Esophagus squamous epithelium (tissue), 5 donors: ENCODE measurements around the gene PCLO. TPM values are rescaled to one million over a fixed set of nuclear protein-coding genes. Genes with fewer than 3 reads are reported as not detected.

Experiments
- DNase-seq: peaks from one replicate; lab custom pipeline; 2025; lab: John Stamatoyannopoulos, UW
- H3K27ac ChIP-seq, 4 donors: fragments of 200-600 bp; sonication (generic); one replicate each; pipeline ENCODE4 v1.5.1; 2016 to 2019; ENCODE audit warnings: mild to moderate bottlenecking in 1 of 4
- H3K27me3 ChIP-seq, 4 donors: fragments of 200-600 bp; sonication (generic); 1 replicate in 3 of 4; 2 replicates in 1 of 4; pipeline versions ENCODE4 v1.5.1 to v1.6.0; 2017 to 2021; ENCODE audit warnings: antibody characterized with exemption in 1 of 4
- H3K36me3 ChIP-seq, 3 donors: fragments of 200-600 bp; sonication (generic); one replicate each; pipeline ENCODE4 v1.5.1; 2016 to 2019
- H3K4me1 ChIP-seq, 3 donors: fragments of 200-600 bp; sonication (generic); one replicate each; pipeline ENCODE4 v1.5.1; 2017 to 2019
- H3K4me3 ChIP-seq, 4 donors: fragments of 200-600 bp; sonication (generic); 1 replicate in 3 of 4; 2 replicates in 1 of 4; pipeline ENCODE4 v1.5.1; 2016 to 2019; ENCODE audit warnings: mild to moderate bottlenecking in 2 of 4, moderate library complexity in 1 of 4
- H3K9me3 ChIP-seq, 3 donors: fragments of 200-600 bp; sonication (generic); one replicate each; pipeline ENCODE4 v1.5.1; 2016 to 2019
- POLR2A ChIP-seq, 4 donors: fragments of 450-650 bp; IDR thresholded peaks; one replicate each; pipeline ENCODE4 v1.6.1; 2017; ENCODE audit warnings: antibody characterized with exemption in 4 of 4, mild to moderate bottlenecking in 4 of 4, moderate library complexity in 3 of 4
- whole genome bisulfite sequencing, 2 donors: methylation state at CpG; one replicate each; pipeline ENCODE4 v1.1.5; 2018; 5-methylcytosine and 5-hydroxymethylcytosine counted together
- intact Hi-C: fragments of 100-400 bp; cut with DNase I; formaldehyde crosslinking; loops from one replicate; pipeline ENCODE4 v1.15.0; 2022
- total RNA-seq, 4 donors: library from RNA; depleted of rRNA; stranded (reverse); fragments of >200 nt; gene quantifications; one replicate each; pipeline ENCODE4 v1.1.0, GENCODE V29; 2016
- TF ChIP-seq, protein P1 (sequence below), 6 experiments: fragments of 450-650 bp in 4 of 6; fragments of 200-600 bp in 2 of 6; sonication (generic) in 2 of 6; IDR thresholded peaks; one replicate each; pipeline ENCODE4 v1.5.1; 2016 to 2019; ENCODE audit warnings: antibody characterized with exemption in 6 of 6, mild to moderate bottlenecking in 4 of 6, moderate library complexity in 4 of 6
- donor health status: DM: yes; HTN: yes; CAD: no.

Gene PCLO
- total RNA-seq, 4 donors from 2014 or later, result 3.3 to 17.8 (median 5.3) TPM

DNA sequence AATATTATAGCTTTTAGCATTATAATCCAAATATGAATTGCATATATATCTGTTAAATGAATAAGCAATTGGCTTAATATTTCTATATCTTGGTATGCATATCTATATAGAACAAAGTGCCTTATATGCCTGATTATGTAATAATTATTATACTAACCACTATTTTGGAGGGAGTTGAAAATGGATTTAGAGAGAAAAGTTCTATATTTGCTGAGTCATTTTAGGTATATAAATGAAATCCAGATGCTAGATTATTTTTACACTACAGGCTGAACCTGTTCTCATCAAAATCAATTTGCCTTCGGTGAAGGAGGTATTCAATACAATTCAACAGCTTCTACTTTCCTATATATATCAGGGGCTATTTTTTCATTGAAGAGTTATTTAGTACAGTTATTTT, 276.4 kb downstream of the PCLO start:
- H3K36me3 ChIP-seq, result no peaks in the 10 kb centered on the region
- TF ChIP-seq, protein P1, sequence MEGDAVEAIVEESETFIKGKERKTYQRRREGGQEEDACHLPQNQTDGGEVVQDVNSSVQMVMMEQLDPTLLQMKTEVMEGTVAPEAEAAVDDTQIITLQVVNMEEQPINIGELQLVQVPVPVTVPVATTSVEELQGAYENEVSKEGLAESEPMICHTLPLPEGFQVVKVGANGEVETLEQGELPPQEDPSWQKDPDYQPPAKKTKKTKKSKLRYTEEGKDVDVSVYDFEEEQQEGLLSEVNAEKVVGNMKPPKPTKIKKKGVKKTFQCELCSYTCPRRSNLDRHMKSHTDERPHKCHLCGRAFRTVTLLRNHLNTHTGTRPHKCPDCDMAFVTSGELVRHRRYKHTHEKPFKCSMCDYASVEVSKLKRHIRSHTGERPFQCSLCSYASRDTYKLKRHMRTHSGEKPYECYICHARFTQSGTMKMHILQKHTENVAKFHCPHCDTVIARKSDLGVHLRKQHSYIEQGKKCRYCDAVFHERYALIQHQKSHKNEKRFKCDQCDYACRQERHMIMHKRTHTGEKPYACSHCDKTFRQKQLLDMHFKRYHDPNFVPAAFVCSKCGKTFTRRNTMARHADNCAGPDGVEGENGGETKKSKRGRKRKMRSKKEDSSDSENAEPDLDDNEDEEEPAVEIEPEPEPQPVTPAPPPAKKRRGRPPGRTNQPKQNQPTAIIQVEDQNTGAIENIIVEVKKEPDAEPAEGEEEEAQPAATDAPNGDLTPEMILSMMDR (IDR thresholded peaks at IDR 0.05), result no peak
- no peak for TF ChIP-seq POLR2A (IDR thresholded peaks at IDR 0.05)
- H3K9me3 ChIP-seq, result no peaks in the 10 kb centered on the region
- no peaks in the 10 kb centered on the region for H3K27me3 ChIP-seq
- WGBS, 2 donors, result 0 to 3% methylated on average over 1 of the region's 1 CpG
- intact Hi-C loops, result no loop called here
- no peak overlapping the region for H3K4me3 ChIP-seq
- H3K27ac ChIP-seq, result no peak overlapping the region
- DNase-seq, result no peak
- H3K4me1 ChIP-seq, result no peaks in the 10 kb centered on the region

DNA sequence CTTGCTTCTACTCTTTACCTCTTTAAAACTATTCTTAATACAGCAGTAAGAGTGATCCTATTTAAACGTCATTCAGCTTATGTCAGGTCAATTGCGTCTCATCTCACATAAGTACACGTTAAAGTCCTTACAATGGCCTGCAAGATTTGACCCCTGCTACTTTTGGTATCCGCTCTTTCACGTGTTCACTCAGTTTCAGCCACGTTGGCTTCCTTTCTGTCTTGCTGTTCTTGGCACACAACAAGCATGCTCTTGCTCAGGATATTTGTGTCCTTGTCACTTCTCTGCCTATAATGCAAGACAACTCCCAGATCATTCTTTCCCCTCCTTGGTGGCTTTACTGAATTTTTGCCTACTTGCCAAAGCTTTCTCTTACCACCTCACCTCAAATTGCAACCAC, 296.8 kb downstream of the PCLO start:
- no peak overlapping the region for H3K27ac ChIP-seq
- no peak overlapping the region for H3K4me3 ChIP-seq
- no peak for DNase-seq
- intact Hi-C loops, result no loop called here
- 80 to 88% methylated on average over 6 of the region's 6 CpGs for whole genome bisulfite sequencing, 2 donors
- H3K9me3 ChIP-seq, result no peaks in the 10 kb centered on the region
- TF ChIP-seq, protein P1 (IDR thresholded peaks at IDR 0.05), result no peak
- no peak for TF ChIP-seq POLR2A (IDR thresholded peaks at IDR 0.05)
- H3K27me3 ChIP-seq, result no peaks in the 10 kb centered on the region
- H3K36me3 ChIP-seq, result no peaks in the 10 kb centered on the region
- H3K4me1 ChIP-seq, result no peaks in the 10 kb centered on the region

DNA sequence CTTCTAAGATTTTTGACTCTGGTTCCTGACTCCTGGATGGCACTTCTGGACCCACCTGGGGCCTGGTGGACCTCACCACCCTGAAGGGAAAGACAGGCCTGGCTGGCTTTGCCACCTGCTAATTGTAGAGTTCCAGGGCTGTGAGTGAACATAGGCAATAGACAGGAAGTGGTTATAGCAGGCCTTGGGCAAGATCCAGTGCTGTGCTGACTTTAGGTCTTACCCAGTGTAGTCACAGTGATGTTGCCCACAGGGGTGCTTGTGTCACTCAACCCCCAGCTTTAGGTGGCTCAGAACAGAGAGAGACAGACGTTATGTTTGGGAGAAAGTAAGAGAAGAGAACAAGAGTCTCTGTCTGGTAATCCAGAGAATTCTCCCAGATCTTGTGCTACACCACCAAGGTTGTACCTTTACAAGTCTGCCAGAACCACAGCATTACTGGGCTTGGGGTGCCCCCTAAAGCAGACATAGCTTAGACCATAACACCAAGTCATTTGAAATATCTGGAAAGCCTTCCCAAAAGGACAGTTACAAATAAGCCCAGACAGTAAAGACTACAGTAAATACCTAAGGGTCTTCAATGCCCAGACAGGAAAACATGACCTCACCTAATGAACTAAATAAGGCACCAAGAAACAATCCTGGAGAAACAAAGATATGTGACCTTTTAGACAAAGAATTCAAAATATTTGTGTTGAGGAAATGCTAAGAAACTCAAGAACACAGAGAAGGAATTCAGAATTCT, 303.4 kb downstream of the PCLO start:
- no peak for TF ChIP-seq POLR2A (IDR thresholded peaks at IDR 0.05)
- TF ChIP-seq, protein P1 (IDR thresholded peaks at IDR 0.05), result no peak
- intact Hi-C loops, result no loop called here
- H3K4me1 ChIP-seq, result no peaks in the 10 kb centered on the region
- no peak for DNase-seq
- H3K27ac ChIP-seq, result no peak overlapping the region
- no peaks in the 10 kb centered on the region for H3K36me3 ChIP-seq
- no peak overlapping the region for H3K4me3 ChIP-seq
- H3K27me3 ChIP-seq, result no peaks in the 10 kb centered on the region
- 78 to 83% methylated on average over 1 of the region's 1 CpG for WGBS, 2 donors
- no peaks in the 10 kb centered on the region for H3K9me3 ChIP-seq

DNA sequence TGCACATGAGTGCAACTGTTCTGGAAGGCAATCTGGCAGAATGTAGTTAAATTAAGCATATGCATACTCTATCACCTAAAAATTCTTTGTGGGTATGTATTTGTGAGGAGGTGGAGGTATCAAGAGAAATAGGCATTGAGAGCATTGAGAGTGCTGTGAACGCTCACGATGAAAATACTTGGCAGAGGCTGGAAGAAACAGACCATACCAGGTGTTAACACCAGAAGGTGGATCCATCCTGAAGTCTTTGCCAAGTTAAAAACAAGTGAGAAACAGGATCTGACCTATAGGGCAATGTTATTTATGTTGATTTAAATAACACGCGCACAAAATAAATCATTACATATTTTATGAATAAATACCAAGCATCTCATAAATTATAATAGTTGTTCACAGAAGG, 311.6 kb downstream of the PCLO start:
- no peaks in the 10 kb centered on the region for H3K9me3 ChIP-seq
- H3K27ac ChIP-seq, result no peak overlapping the region
- no peak overlapping the region for H3K4me3 ChIP-seq
- no peaks in the 10 kb centered on the region for H3K27me3 ChIP-seq
- no peak for TF ChIP-seq POLR2A (IDR thresholded peaks at IDR 0.05)
- TF ChIP-seq, protein P1 (IDR thresholded peaks at IDR 0.05), result no peak
- 87 to 90% methylated on average over 4 of the region's 4 CpGs for WGBS, 2 donors
- intact Hi-C loops, result no loop called here
- DNase-seq, result no peak
- H3K36me3 ChIP-seq, result no peaks in the 10 kb centered on the region
- no peaks in the 10 kb centered on the region for H3K4me1 ChIP-seq

DNA sequence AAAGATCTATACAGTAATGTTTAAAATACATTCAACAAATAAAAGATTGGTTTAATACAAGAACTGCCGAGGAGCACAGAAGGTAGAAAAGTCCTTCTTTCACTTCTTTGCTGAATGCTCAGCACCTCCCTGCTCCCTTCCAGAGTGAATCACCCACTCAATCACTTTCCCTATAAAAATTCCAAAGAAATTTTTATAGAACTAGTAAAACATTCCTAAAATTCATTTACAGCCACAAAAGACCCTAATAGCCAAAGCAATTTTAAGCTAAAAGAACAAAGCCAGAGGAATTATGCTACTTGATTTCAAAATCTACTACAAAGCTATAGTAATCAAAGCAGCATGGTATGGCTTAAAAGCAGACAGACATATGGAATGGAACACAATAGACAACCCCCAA, 320.9 kb downstream of the PCLO start:
- Histone ChIP-seq H3K27me3 (no peaks in the 10 kb centered on the region), H3K9me3 (no peaks in the 10 kb centered on the region), H3K4me1 (no peaks in the 10 kb centered on the region), H3K27ac (no peak overlapping the region), H3K36me3 (no peaks in the 10 kb centered on the region), H3K4me3 (no peak overlapping the region)
- 79 to 80% methylated on average over 1 of the region's 1 CpG for WGBS, 2 donors
- intact Hi-C loops, result no loop called here
- no peak for DNase-seq
- TF ChIP-seq, protein P1 (IDR thresholded peaks at IDR 0.05), result no peak
